Stimulated activated CD8-positive, alpha-beta memory T cell treated with anti-CD3 and anti-CD28 coated beads, Interleukin-15, amount 100 ng/mL, for 4 hours (primary cell): Measurements from ENCODE around the gene CD274.
"Not testable (repeated sequence)": the region's sequence is repeated elsewhere in the genome, so short reads cannot be mapped to it uniquely, and the experiment has no call there.

Source experiments
- DNase-seq, 2 donors: peaks; one replicate each; pipeline ENCODE4 v3.0.0-alpha.2; 2020; ENCODE audit warnings: low read depth in 2 of 2

Gene CD274

GRCh38 chr9:5450359-5451091, at the start of gene CD274:
CD274 (plus strand) TSS chr9:5450542; CDS start chr9:5456114, 5,572 bp downstream.
- DNase-seq = peak; percentile 72 to 75

- no peak for DNase-seq
Observed at GRCh38 chr9:5402217-5402616, 48.1 kb upstream of the CD274 start.

GRCh38 chr9:5408596-5408995, 41.7 kb upstream of the CD274 start:
- DNase-seq = no peak

- DNase-seq = no peak
Observed at GRCh38 chr9:5416953-5417352, 33.4 kb upstream of the CD274 start.

- no peak for DNase-seq
Observed at GRCh38 chr9:5418481-5418880, 31.9 kb upstream of the CD274 start.

GRCh38 chr9:5419987-5420386, 30.4 kb upstream of the CD274 start:
- DNase-seq = no peak

- DNase-seq = no peak
Observed at GRCh38 chr9:5421163-5421562, 29.2 kb upstream of the CD274 start.

GRCh38 chr9:5422276-5422675, 28.1 kb upstream of the CD274 start:
- no peak for DNase-seq

- no peak for DNase-seq
Observed at GRCh38 chr9:5425006-5425628, 25.2 kb upstream of the CD274 start.

- no peak for DNase-seq
Observed at GRCh38 chr9:5427005-5427404, 23.3 kb upstream of the CD274 start.

GRCh38 chr9:5428172-5428571, 22.2 kb upstream of the CD274 start:
- no peak for DNase-seq

- DNase-seq = no peak
Observed at GRCh38 chr9:5428794-5429528, 21.4 kb upstream of the CD274 start.

- DNase-seq = no peak
Observed at GRCh38 chr9:5429873-5430564, 20.3 kb upstream of the CD274 start.

GRCh38 chr9:5430912-5431311, 19.4 kb upstream of the CD274 start:
- no peak for DNase-seq

- DNase-seq = not testable (repeated sequence)
Observed at GRCh38 chr9:5432890-5433289, 17.5 kb upstream of the CD274 start.

- DNase-seq = not testable (repeated sequence)
Observed at GRCh38 chr9:5433328-5433727, 17.0 kb upstream of the CD274 start.

GRCh38 chr9:5433841-5434810, 16.2 kb upstream of the CD274 start:
- DNase-seq = not testable (repeated sequence)

GRCh38 chr9:5435912-5436311, 14.4 kb upstream of the CD274 start:
- no peak for DNase-seq

- DNase-seq = no peak
Observed at GRCh38 chr9:5436441-5436840, 13.9 kb upstream of the CD274 start.

- DNase-seq = peak; percentile 79 to 84
Observed at GRCh38 chr9:5437254-5438216, 12.8 kb upstream of the CD274 start, which contains the start of gene PLGRKT. PLGRKT (minus strand) TSS chr9:5437925; CDS start chr9:5431977, 5,948 bp downstream.
